Measurements from ENCODE around the gene CORIN.

DNA sequence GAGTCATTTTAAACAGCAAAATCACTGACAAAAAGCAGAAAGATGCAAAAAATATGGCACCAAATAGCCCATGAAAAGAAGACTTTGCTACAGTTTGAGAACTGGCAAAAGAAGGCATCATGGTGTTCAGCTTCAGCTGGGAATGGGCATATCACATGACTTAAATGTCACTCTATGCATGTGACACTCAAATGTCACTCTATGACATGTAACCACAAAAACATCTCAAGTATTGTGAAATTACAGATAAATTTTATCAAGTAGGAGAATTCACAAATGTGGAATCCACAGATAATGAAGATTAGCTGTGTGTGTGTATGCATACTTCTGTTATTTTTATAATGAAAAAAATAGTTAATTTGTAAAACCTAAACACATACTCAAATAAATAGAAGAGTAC, 270.9 kb downstream of the CORIN start:
- TF ChIP-seq, protein P1, sequence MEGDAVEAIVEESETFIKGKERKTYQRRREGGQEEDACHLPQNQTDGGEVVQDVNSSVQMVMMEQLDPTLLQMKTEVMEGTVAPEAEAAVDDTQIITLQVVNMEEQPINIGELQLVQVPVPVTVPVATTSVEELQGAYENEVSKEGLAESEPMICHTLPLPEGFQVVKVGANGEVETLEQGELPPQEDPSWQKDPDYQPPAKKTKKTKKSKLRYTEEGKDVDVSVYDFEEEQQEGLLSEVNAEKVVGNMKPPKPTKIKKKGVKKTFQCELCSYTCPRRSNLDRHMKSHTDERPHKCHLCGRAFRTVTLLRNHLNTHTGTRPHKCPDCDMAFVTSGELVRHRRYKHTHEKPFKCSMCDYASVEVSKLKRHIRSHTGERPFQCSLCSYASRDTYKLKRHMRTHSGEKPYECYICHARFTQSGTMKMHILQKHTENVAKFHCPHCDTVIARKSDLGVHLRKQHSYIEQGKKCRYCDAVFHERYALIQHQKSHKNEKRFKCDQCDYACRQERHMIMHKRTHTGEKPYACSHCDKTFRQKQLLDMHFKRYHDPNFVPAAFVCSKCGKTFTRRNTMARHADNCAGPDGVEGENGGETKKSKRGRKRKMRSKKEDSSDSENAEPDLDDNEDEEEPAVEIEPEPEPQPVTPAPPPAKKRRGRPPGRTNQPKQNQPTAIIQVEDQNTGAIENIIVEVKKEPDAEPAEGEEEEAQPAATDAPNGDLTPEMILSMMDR (IDR thresholded peaks at IDR 0.05; ENCODE audit: low read depth, low read length) = no peak
- TF ChIP-seq EZH2phosphoT487 (IDR thresholded peaks at IDR 0.05; ENCODE audit: low read depth) = no peak
